ENCODE data around the gene KRTAP12-2.

Gene KRTAP12-2

GRCh38 chr21:44666401-44667320, at the start of gene KRTAP12-2:
Gene KRTAP12-2, minus strand, starts transcription at chr21:44666927. Its CDS starts 41 bp downstream, at chr21:44666886.
- DNase-seq (ENCODE audit: low read depth): no peak
- TF ChIP-seq, protein P1, sequence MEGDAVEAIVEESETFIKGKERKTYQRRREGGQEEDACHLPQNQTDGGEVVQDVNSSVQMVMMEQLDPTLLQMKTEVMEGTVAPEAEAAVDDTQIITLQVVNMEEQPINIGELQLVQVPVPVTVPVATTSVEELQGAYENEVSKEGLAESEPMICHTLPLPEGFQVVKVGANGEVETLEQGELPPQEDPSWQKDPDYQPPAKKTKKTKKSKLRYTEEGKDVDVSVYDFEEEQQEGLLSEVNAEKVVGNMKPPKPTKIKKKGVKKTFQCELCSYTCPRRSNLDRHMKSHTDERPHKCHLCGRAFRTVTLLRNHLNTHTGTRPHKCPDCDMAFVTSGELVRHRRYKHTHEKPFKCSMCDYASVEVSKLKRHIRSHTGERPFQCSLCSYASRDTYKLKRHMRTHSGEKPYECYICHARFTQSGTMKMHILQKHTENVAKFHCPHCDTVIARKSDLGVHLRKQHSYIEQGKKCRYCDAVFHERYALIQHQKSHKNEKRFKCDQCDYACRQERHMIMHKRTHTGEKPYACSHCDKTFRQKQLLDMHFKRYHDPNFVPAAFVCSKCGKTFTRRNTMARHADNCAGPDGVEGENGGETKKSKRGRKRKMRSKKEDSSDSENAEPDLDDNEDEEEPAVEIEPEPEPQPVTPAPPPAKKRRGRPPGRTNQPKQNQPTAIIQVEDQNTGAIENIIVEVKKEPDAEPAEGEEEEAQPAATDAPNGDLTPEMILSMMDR (conservative IDR thresholded peaks at IDR 0.05; ENCODE audit: low read depth, low read length): no peak
- H3K4me3 ChIP-seq (ENCODE audit: low read length): no peak within 1 kb of the TSS

GRCh38 chr21:44714905-44715304, 48.2 kb upstream of the KRTAP12-2 start:
- TF ChIP-seq, protein P1 (conservative IDR thresholded peaks at IDR 0.05; ENCODE audit: low read depth, low read length): no peak
- DNase-seq (ENCODE audit: low read depth): no peak
- H3K4me3 ChIP-seq (ENCODE audit: low read length): no peak overlapping the region

- no peak overlapping the region for H3K4me3 ChIP-seq (ENCODE audit: low read length)
- DNase-seq (ENCODE audit: low read depth): no peak
- TF ChIP-seq, protein P1 (conservative IDR thresholded peaks at IDR 0.05; ENCODE audit: low read depth, low read length): no peak
Observed at GRCh38 chr21:44713846-44714245, 47.1 kb upstream of the KRTAP12-2 start.

DNA sequence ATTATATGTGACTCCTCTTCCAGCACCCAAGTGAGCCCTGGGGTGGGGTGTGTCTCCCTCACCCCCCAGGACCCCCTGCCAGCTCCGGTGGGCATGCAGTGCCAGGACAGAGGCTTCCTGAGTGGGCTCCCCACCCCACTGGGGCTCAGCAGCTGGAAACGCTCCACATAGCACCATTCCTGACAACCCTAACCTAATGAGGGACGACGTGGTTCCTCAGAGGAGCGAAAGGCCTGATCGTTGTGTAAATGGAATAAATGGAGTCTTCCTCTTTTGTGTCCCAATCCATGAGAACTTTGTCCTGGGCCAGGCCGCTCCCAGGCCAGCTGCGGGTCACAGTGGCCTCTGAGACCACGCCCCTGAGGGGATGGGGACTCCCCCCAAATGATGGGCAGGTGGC, 46.4 kb upstream of the KRTAP12-2 start:
- TF ChIP-seq, protein P1 (conservative IDR thresholded peaks at IDR 0.05; ENCODE audit: low read depth, low read length): no peak
- H3K4me3 ChIP-seq (ENCODE audit: low read length): no peak overlapping the region
- DNase-seq (ENCODE audit: low read depth): no peak

DNA sequence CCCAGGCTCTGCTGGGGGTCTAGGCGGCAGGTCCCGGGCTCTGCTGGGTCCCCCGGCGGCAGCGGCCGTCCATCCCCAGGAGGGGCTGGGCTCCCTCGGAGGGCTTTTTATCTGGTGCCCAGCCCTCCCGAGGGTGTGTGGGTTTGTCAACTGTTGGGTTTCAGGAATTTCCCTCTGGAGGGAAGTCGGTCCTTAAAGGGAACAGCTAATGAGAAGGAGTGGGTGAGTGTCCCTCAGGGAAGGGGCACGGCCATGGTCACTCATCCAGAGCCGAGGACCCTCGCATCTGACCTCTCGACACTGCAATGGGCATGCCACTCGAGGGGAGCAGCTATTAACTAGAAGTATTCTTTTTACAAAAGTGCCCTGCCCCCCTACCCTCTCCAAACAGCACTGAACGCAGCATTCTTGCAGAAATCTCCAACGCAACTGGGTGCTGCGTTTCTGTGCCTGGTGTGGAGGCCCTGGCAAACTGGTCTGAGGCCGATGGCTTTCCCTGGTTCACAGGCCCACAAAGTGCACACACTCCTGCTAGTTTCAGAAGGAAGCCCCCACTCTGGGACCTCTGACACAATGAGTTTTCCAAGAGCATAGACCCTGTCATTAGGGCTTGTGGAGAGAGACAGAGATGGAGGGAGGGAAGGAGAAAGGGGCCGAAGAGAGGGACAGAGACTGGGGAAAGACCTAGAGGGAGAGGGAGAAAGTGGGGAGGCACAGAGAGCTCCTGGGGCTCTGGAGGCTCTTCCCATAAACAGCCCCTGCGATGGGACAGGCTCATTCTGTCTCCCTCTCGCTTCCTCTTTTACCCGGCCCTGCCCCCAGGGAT, 45.7 kb upstream of the KRTAP12-2 start:
- no peak overlapping the region for H3K4me3 ChIP-seq (ENCODE audit: low read length)
- TF ChIP-seq, protein P1 (conservative IDR thresholded peaks at IDR 0.05; ENCODE audit: low read depth, low read length): no peak
- DNase-seq (ENCODE audit: low read depth): no peak

GRCh38 chr21:44711327-44712202, 44.8 kb upstream of the KRTAP12-2 start, which contains the start of gene TSPEAR:
Gene TSPEAR, minus strand, starts transcription at chr21:44711572. Its CDS starts 58 bp downstream, at chr21:44711514.
- H3K4me3 ChIP-seq (ENCODE audit: low read length): no peak within 1 kb of the TSS
- TF ChIP-seq, protein P1 (conservative IDR thresholded peaks at IDR 0.05; ENCODE audit: low read depth, low read length): no peak

More at GRCh38 chr21:44711327-44712202, 44.8 kb upstream of the KRTAP12-2 start, which contains the start of gene TSPEAR:
- DNase-seq (ENCODE audit: low read depth): no peak
